ENCODE results near the gene ARAP2.

Gene ARAP2

DNA sequence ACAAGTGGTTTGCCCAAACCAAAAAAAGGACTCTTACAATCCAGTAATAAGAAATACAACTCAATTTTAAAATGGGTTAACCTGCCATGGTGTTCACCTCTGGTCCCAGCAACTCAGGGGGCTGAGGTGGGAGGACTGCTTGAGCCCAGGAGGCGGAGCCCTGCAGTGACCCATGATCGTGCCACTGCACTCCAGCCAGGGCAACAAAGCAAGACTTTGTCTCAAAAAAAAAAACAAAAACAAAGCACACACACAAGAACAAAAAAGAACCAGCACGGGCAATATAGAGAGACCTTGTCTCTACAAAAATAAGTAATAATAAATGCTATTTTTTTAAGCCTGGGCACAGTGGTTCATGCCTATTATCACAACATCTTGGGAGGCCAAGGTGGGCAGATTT lies 28.7 kb downstream of the ARAP2 start:
- no peak for DNase-seq (ENCODE audit: low spot score)

DNA sequence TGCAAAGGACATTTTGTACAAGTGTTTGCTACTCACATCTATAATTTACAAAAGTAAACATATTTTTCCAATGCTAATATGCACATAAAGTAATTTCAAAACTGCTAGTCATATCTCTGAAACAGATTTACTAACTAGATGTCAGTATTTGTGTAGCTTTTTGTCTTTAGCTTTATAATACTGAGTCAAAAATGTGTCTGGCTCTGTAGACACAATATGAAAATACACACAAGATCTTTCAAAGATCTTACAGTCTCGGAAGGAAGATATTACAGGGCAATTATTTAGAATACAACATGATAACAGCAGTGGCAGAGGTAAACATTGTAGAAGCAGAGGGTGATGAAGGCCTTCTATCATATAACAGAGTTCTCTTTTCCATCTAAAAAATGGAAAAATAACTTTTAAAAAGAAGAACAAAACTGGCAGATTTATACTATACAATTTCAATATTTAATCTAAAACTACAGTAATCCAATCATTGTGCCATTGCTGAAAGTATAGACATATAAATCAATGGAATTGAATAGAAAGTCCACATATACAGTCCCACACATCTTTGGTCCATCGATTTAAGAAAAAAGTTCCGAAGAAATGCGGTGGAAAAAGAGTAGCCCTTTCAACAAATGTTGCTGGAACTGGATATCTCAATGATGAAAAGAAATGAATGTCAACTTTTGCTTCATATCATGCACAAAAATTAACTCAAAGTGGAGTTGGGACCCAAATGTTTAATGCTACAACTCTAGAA lies 29.4 kb downstream of the ARAP2 start:
- no peak for DNase-seq (ENCODE audit: low spot score)

DNA sequence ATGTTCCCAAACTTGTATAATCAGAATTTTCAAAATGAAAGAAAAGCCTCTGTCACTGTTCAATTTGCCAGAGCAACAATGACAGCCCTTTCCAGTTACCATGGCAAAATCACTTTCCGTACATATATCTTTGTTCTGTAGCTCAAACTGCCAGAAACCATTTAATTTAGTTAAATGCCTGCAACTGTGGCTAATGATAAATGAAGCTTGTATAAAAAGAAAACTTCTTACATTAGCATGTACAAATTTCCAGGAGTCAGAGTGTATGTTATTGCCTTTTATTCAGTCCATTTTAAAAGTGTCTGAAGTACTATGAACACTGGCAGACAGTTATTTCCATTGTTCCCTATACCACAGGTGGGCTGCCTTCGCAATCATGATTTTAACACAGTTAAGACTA lies 30.3 kb downstream of the ARAP2 start:
- DNase-seq (ENCODE audit: low spot score) = no peak

DNA sequence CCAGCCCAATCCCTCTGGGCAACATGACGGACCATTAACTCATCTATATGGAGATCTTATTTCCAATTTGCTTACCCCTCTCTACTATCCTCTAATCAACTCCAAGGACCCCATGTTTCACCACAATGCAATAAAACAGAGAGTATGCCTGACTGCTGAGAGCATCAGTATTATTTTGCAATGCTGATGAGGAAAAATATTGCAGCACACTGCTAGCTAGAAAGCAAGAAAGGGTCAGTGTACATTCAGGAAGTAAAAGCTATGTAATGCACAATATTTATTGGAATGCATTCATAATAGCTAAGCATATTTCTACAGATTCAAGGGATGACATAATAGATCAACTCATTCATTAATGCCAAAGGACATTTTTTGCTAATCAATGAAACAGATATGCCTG lies 33.2 kb downstream of the ARAP2 start:
- DNase-seq (ENCODE audit: low spot score) = no peak

DNA sequence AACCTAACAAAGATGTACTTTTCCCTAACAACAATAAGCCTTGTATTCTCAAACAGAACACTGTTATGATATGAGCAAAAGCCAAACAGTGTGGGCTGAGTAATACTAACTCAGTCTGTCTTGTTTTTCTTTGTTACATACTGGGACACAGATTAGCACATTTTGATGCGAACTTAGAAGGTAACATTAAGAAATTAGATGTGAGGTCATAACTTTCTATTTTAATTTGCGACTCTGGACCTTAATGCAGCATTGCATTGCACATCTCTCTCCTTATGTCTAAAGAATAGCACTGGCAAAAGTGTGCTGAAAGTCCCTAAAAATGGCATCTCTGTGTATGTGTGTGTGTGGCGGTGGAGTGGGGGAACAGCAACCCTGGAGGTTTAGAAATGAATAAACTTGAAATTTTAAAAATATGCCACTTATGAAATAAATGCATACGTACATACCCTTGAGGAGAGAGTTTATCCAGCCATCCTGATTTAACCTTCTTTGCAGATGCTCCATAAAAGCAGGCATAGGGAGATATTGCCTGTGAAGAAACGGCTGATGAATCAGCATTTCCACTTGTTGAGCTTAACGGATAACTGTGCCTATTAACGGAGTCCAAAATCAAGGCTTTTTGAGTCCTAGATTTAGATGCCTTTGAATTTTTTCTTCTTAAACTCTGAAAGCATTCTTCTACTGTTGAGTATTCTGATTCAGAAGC lies 34.2 kb downstream of the ARAP2 start:
- DNase-seq (ENCODE audit: low spot score) = no peak

DNA sequence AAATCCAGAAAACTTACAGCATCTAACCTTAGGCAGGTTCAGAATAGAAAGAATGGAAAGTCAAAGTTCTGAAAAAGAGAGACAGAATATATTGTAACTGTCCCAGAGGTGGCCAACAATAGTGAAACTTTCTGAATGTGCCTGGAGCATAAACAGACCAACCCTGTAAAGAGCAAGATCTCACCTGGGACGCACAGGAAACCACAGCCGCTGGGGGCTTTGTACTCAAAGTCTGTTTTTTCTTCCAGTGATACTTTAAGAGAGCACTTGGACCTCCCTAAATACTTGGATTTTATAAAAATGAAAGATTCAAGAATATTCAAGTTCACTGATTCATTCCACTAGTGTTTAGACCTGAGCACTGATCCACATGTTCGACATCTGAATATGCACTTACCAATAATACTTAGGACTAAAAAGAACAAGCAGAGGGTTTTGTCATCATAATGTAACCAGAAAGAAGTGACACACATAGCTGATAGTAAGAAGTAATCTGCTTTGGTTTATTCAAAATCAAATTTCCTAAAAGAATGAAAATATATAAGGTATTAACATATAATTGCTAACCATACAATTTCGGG lies 35.3 kb downstream of the ARAP2 start:
- DNase-seq (ENCODE audit: low spot score) = peak; percentile 22

DNA sequence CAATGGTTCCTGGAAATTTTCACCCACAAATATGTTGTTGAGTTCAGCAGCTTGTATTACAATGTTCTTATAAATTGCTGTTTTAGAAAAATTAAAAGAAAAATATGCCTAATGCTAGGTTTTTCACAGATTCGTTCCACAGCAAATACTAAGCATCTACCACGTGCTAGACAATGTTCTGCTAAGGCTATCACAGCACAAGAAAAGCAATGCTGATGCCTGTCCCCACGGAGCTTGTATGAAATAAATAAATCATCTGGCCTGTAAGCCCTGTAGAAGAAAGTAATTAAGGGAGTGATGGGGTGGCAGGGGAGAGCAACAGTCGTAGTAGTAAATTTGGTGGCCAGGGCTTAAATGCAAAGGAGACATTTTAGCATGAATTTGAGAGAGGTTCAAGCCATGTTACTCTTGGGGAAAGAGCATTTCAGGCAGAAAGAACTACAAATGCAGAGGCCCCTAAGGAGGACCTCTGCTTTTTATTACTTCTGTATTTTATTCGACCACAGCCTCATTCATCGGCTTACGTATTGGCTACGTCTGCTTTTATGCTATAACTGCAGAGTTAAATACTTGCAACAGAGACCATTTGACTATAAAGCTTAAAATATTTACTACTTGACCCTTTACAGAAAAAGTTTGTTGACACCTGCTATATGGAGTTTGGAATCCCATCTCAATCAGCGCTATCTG lies 36.3 kb downstream of the ARAP2 start:
- no peak for DNase-seq (ENCODE audit: low spot score)

DNA sequence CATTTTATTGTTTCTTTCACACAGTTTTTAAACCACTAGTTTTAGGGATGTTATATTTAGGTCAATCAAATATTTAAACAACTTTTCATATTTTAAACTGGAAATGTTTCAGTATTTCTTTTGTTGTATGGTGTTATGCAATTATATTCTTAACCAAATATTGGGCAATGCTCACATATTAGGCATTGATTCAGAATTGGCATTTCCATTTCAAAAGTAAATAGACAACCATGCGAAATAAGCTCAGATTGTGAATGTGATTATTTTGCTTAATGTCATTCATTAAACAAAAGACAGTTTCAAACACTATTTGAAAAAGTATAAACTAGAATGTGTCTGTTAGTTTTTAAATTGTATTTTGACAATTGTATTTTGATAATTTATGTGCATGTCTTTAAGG lies 36.9 kb downstream of the ARAP2 start:
- DNase-seq (ENCODE audit: low spot score) = no peak

DNA sequence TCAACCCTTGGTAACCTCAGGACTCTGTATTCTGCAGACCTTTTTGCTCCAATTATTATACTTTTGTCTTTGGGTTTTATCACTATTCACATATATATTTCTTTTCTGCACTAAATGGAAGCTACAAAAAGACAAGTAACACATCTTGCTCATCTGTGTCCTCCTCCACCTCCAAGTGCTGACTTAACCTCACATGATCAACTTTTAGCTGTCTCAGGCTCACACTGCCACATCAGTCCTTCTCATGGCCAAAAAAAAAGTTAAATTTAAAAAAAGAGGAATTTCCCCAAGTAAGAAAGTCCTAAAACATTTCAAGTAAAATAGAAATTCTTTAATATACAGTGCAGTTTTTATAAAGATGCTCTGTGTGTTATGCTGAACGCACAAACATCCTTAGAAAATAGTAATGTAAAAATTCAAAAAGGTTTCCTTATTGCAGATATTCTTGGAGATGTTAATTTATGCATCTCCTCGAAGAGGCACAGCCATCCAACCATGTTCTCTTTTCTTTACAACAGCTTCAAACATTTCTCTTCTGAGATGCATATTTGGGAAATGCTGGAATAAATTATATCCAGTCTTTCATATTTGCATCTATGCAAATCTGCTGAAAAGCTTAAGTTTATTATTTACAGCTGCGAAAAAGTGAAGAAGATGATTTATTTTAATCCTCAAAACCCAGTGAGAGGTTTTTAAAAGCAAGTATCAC lies 37.6 kb downstream of the ARAP2 start:
- no peak for DNase-seq (ENCODE audit: low spot score)

DNA sequence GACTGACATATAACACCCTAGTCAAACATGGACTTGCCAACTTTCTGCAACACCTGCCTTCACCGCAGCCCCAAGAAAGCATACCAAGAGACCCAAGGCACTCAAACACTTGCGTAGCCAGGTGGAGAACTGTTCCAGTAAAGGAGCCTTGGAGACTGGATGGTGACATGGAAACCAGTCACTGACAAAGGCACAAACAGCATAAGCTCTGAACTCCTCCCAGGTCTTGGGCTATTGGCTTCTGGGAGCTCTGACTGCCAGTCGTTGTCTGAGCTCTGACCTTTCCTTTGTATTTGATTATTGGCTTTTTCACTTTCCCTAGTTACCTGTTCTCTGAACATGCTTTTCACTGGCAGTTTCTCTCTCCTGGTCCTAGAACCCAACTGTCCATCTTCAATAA lies 38.3 kb downstream of the ARAP2 start:
- no peak for DNase-seq (ENCODE audit: low spot score)

DNA sequence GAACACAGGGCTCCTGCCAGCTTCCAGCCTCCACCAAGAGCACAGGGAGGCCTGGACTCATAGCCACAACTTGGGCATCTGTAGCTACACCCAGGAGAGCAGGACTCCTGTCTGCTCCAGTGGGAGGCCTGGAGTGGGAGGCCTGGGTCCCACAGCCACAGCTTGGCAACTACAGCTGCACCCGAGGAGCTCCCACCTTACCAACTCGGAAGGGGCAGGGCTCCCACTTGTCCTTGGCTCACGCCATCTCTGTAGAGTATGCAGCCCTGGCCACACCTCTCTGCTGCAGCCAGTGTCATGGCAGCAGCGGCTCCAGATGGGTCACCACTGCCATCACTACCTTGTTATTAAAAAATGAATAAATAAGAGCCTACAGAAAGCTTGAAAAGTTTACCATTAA lies 45.5 kb downstream of the ARAP2 start:
- no peak for DNase-seq (ENCODE audit: low spot score)

DNA sequence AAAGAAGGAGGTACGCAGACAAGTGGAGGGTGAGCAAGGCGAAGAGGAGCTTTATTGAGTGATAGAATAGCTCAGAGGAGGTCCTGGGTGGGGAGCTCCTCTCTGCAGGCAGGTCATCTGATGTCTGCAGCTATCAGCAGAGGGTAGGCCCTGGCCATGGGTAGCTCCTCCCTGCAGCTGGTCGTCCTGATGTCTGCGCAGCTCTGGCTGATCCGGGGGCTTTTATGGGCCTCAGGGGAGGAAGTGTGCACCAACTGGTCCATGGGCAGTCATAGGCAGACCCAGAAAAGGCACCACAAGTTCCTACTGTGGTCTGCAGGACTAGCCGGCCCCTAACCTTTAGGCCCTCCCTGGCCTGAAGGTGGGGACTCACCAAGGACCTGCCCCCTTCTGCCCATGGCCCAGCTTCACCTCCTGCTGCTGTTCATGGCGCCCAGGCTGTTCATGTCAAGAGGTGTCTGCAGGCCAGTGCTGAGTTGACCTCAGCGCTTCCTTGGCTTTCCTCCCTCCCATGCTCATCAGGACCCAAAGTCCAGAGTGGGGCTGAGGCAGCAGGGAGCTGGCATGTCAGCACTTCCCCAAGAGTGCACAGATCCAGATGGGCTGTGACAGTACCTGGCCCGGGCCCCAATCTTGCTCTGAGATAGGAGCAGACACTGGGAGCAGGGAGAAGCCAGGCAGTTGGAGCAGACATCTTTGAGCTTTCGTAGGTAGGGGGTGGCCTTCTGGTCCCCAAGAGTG lies 46.1 kb downstream of the ARAP2 start:
- no peak for DNase-seq (ENCODE audit: low spot score)

DNA sequence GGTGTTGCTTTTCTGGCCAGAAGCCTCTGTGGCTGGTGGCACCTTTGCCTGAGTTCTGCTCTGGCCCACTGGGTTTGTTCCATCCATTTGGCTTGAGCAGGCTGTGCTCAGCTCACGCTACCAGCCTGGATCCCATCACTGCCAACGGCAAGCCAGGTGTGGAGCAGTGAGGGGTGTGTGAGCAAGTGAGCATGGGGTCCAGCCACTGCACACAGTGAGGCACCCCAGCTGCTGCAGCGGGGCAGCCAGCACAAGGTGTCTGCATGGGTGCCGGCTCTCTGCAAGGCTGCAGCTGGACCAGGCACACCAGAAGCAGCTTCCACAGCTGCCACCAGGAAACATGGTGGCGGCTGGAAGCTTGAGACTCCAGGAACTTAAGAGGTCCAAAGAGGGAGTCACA lies 46.8 kb downstream of the ARAP2 start:
- DNase-seq (ENCODE audit: low spot score) = no peak

DNA sequence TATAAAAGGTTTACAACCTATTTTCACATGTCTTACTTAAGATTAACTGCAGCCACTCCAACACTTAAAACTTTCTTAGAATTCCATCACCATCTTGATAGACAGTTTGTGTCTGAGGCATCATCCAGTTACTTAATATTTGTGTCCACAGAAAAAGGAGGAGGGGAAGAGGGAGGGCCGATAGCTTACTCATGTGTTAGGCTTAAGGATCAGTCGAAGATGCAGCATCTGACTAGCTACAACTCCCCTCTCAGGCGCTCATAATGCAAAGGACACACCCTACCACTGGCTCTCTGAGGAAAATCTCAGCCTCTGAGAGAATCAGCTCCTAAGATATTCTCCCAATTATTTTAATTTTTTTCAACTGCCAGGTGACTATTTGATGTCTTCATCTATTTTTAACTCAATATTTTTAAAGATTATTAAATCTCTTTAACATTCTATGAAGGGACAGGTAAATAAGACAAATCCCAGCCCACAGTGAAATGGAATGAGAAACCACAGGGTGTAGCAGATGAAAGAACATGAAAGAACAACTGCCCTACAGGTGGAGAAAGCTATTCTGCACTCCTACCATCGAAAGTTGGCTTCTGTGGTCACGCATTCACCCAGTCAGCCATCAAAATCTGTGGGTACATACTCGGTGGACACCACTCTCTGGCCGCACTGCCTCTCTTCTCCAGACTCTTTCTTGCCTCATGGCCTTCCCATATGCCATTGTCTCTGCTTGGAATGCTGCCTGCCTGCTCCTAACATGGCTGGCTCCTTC lies 48.0 kb downstream of the ARAP2 start:
- DNase-seq (ENCODE audit: low spot score) = no peak

DNA sequence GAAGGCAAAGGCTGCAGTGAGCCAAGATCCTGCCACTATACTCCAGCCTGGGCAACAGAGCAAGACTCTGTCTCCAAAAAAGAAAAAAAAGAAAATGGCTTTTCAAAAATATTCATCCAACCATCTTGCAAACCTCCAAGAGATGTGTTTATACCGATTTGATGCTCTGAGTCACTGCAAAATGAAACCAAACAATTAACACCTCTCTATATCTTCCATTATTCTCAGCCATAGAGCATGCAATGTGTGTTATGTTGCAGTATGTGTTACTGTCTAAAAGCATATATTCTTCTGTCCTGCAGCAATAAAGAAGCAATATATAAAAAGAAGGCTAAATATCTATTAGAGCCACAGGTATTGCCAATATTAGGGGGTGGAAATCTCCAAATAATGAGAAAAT lies 51.4 kb downstream of the ARAP2 start:
- no peak for DNase-seq (ENCODE audit: low spot score)

DNA sequence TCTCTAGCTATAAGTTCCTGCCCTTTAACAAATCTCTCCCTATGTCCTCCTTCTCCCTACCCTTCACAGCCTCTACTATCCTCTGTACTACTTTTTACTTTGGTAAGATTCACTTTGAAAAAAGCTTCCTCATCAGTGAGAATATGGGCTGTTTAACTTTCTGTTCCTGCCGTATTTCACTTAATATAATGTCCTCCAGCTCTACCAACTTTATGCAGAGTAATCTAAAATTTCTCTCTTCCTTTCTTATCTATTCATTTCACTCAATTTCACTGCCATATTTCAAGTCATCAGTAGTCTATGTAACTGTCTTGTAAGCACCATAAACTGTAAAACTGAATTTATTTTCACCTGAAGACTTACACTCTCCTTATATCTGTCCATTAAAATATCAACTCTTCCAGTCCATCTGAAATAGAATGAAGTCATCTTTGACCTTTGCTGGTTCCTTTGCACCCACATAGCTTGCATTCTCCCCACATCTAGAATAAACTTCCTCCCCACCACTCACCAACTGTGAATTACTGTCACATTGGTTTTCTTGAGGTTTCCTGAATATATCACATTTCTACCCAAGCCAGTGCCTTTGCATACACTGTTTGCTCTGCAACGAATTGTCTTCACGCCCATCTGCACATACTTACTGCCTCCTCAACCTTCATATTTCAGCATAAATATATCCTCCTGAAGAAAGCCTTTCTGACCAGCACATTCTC lies 54.6 kb downstream of the ARAP2 start:
- DNase-seq (ENCODE audit: low spot score) = peak; percentile 13

DNA sequence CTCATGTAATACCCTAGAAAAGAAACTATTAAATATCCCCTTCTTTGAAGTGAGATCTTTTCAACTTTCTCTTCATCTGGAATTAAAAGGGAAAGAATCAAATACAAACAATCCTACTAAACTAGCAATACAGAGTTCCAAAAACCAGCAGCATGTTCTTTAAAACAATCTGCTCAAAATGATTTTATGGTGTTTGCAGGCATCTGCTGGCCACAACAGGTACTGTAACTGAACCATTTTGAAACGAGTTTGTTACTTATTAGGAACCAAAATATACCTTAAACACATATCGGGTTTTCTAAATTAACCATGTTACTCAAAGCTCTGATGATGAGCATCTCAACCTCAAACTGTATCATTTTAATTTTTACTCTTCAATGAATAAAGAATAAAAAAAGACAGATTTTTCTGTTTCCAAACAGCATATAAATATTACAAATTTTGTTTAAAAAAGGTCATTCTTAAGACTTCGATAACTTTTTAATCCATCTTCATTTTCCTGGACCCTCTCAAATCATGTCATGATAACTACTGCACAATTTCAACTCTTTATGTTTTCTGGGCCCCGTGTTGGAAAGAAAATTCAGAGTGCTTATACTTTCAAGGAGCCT lies 56.5 kb downstream of the ARAP2 start:
- DNase-seq (ENCODE audit: low spot score) = no peak

DNA sequence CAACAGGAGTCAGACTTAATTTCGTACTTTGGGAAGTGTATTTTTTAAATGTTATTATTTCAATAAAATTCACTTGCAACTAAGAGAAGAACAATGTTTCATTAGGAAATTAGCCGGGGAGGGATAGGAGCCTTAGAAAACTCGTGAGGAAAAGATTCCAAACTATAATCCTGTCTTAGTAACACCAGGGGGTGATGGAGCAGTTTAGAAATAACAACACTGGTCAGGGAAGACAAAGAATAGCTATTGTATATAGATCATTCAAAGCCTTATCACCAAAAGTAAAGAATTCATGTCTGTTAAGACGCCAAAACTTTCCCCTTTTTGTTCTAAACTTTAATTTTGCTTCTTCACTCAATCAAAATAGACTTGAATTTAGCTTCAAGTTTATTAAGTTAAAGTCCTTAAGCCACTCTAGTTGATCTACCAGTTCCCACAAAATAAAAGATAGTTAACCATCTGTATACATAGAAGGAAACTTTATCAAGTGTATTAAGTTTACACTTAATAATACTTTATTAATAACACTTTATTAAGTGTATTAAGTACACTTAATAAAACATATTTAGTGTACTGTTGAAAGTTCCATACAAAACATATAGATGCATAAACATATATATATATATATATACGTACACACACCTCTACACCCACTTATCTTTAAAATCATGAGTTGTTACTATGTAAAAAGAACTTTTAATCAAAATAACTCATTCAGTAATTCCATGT lies 60.5 kb downstream of the ARAP2 start:
- no peak for DNase-seq (ENCODE audit: low spot score)

DNA sequence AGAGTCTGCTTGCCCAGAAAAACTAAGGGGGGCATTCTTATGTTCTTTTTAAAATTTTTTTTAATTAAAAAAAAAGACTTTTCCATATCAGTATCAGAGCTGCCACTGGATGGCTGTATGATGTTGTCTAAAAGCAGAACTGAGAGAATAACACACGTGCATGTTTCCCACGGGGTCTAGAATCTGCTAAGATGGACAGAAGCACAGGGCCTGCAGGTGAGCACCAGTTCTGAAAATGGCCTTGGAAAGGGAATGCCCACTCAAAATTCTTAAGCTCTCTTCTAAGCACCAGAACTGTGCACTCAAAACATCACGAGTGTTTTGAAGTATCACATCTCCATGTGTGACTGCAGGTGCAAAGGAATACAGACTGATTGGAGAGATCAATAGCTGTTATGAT lies 61.1 kb downstream of the ARAP2 start:
- DNase-seq (ENCODE audit: low spot score) = no peak

All from CD4-positive, alpha-beta T cell treated with Interleukin-6 at 100 ng/mL for 8 hours (primary cell).